Measurements from ENCODE around the gene GLIPR1.

DNA sequence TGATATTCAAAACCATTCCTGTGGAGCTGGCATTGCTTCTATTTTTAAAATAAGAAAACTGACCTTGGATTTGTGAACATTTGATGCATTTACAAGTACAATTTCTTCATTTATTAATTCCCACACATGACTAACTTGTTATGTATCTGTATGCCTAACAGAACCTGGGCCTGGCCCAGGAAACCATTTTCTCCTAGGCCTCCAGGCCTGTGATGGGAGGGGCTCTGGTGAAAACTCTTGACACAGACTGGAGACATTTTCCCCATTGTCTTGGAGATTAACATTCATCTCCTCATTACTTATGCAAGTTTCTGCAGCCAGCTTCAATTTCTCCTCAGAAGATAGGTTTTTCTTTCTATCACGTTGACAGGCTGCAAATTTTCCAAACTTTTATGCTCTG lies 47.6 kb upstream of the GLIPR1 start:
- TF ChIP-seq EZH2 (IDR thresholded peaks at IDR 0.05; ENCODE audit: borderline replicate concordance, low read depth, low read length, severe bottlenecking): no peak
- TF ChIP-seq, protein P1, sequence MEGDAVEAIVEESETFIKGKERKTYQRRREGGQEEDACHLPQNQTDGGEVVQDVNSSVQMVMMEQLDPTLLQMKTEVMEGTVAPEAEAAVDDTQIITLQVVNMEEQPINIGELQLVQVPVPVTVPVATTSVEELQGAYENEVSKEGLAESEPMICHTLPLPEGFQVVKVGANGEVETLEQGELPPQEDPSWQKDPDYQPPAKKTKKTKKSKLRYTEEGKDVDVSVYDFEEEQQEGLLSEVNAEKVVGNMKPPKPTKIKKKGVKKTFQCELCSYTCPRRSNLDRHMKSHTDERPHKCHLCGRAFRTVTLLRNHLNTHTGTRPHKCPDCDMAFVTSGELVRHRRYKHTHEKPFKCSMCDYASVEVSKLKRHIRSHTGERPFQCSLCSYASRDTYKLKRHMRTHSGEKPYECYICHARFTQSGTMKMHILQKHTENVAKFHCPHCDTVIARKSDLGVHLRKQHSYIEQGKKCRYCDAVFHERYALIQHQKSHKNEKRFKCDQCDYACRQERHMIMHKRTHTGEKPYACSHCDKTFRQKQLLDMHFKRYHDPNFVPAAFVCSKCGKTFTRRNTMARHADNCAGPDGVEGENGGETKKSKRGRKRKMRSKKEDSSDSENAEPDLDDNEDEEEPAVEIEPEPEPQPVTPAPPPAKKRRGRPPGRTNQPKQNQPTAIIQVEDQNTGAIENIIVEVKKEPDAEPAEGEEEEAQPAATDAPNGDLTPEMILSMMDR (IDR thresholded peaks at IDR 0.05; ENCODE audit: borderline replicate concordance, extremely low read depth, low read length, poor library complexity, severe bottlenecking): no peak
